A549 (cell line): ENCODE data around the gene RRAGB. TPM values are rescaled to one million over a fixed set of nuclear protein-coding genes. Genes with fewer than 3 reads are reported as not detected.
A peak's percentile ranks its signal among the peaks of the same experiment; 100 is the strongest.

ENCODE experiments used
- ATAC-seq, 2 experiments: fragments of 200-7000 bp in 1 of 2; fragments of >200 bp in 1 of 2; cut with Nextera tagmentation in 1 of 2; cut with Tn5 transposase in 1 of 2; 3 replicates each; pipeline versions ENCODE4 v1.8.0 to v1.9.1; 2018 to 2020; ENCODE audit warnings: mild to moderate bottlenecking in 1 of 2, moderate library complexity in 1 of 2
- CTCF ChIA-PET: fragments of 300-600 bp; sonication (Branson Sonifier 250); formaldehyde crosslinking; extraction: SDS; loops from one replicate; lab custom pipeline; 2021; ENCODE audit warnings: antibody characterized with exemption, inconsistent platforms; lab: Yijun Ruan, JAX
- POLR2A ChIA-PET: fragments of 350-600 bp; formaldehyde crosslinking; extraction: SDS; loops from one replicate; lab custom pipeline; 2021; ENCODE audit warnings: antibody characterized with exemption, inconsistent platforms; lab: Yijun Ruan, JAX
- DNase-seq, 2 experiments: peaks; one replicate each; pipeline versions ENCODE4 v3.0.0 to v3.0.0-alpha.2; 2011 to 2016; ENCODE audit warnings: low read depth in 1 of 2, low spot score in 1 of 2
- FAIRE-seq: peaks from 2 replicates; lab custom pipeline; 2011; peaks lifted over from hg19 to GRCh38; lab: Jason Lieb, UNC
- H3K27ac ChIP-seq, 2 experiments: fragments of >200 bp; sonication (Bioruptor Twin); formaldehyde crosslinking; 3 replicates each; pipeline ENCODE4 v1.5.1; 2016 to 2017
- H3K4me1 ChIP-seq: fragments of >200 bp; sonication (Bioruptor Twin); formaldehyde crosslinking; 3 replicates; pipeline ENCODE4 v1.6.1; 2016
- H3K4me2 ChIP-seq: fragments of >200 bp; sonication (Bioruptor Twin); formaldehyde crosslinking; 3 replicates; pipeline ENCODE4 v1.6.1; 2016
- H3K4me3 ChIP-seq: fragments of >200 bp; sonication (Bioruptor Twin); formaldehyde crosslinking; 3 replicates; pipeline ENCODE4 v1.5.1; 2016
- H3K9me3 ChIP-seq: fragments of >200 bp; sonication (Bioruptor Twin); formaldehyde crosslinking; 3 replicates; pipeline ENCODE4 v1.6.1; 2016
- CBX2 ChIP-seq: fragments of 200-600 bp; sonication (generic); IDR thresholded peaks from 2 replicates; pipeline ENCODE4 v1.6.1; 2016; ENCODE audit warnings: low read depth, mild to moderate bottlenecking, borderline replicate concordance
- CHD4 ChIP-seq: fragments of 200-600 bp; sonication (generic); IDR thresholded peaks from 2 replicates; pipeline ENCODE4 v1.6.1; 2016; ENCODE audit warnings: antibody characterized with exemption, mild to moderate bottlenecking, borderline replicate concordance
- ESRRA ChIP-seq: fragments of 150-350 bp; IDR thresholded peaks from 2 replicates; pipeline ENCODE4 v1.6.1; 2014; ENCODE audit warnings: mild to moderate bottlenecking, low read length, borderline replicate concordance
- HES2 ChIP-seq: fragments of >200 bp; sonication (Bioruptor Twin); formaldehyde crosslinking; IDR thresholded peaks from 2 replicates; pipeline ENCODE4 v1.6.1; 2016
- HOXA7 ChIP-seq: fragments of 250-450 bp; sonication (Bioruptor Pico); IDR thresholded peaks from 2 replicates; pipeline ENCODE4 v1.5.0; 2020; ENCODE audit warnings: mild to moderate bottlenecking, moderate library complexity
- HOXB5 ChIP-seq: fragments of 250-450 bp; sonication (Bioruptor Pico); IDR thresholded peaks from 2 replicates; pipeline ENCODE4 v1.5.0; 2020; ENCODE audit warnings: mild to moderate bottlenecking, moderate library complexity
- RAD21 ChIP-seq, 2 experiments: fragments of >200 bp in 1 of 2; sonication (Bioruptor Twin) in 1 of 2; formaldehyde crosslinking in 1 of 2; IDR thresholded peaks in 1 of 2; conservative IDR thresholded peaks in 1 of 2; 2 replicates in 1 of 2; 3 replicates in 1 of 2; pipeline ENCODE4 v1.6.1; 2012 to 2018; ENCODE audit warnings: inconsistent platforms in 1 of 2
- REST ChIP-seq: fragments of 200-600 bp; sonication (generic); IDR thresholded peaks from 2 replicates; pipeline ENCODE4 v1.6.1; 2016; ENCODE audit warnings: antibody characterized with exemption, mild to moderate bottlenecking, moderate library complexity
- WGBS: methylation state at CpG from one replicate; pipeline ENCODE4 v1.1.6; 2017; ENCODE audit errors: missing lambda C conversion rate; 5-methylcytosine and 5-hydroxymethylcytosine counted together
- polyA plus RNA-seq, 4 experiments: library from polyadenylated mRNA; depleted of rRNA in 3 of 4; stranded (reverse); fragments of >200 nt; fragmentation: RNase III in 1 of 4; extraction: RNeasy Plus Mini Kit Qiagen cat#74134 plus additional on column Dnase treatment in 1 of 4; gene quantifications; 2 replicates in 3 of 4; 3 replicates in 1 of 4; pipeline ENCODE4 v1.2.3, GENCODE V29; 2011 to 2017

The RRAGB gene
- polyA plus RNA-seq, 2 of the 4 experiments (the other 2 are of a cell fraction) = 12.3 to 23.1 TPM

- no peak for ATAC-seq
- Histone ChIP-seq H3K9me3 (no peaks in the 10 kb centered on the region), H3K4me1 (no peaks in the 10 kb centered on the region), H3K4me3 (no peak overlapping the region), H3K4me2 (no peak overlapping the region), H3K27ac (no peak overlapping the region)
- ChIA-PET POLR2A (no interaction called here), CTCF (no interaction called here)
- FAIRE-seq = peak; percentile 13
- DNase-seq = no peak
- no peak for TF ChIP-seq HOXB5 (CRISPR knock-in tag)
- TF ChIP-seq HOXA7 (CRISPR knock-in tag) = no peak
- no peak for TF ChIP-seq CBX2
- TF ChIP-seq CHD4 = no peak
- WGBS = 7% methylated on average over 3 of the region's 3 CpGs
Observed at GRCh38 chrX:55796496-55796895, 78.9 kb downstream of the RRAGB start.

- Histone ChIP-seq H3K4me2 (no peak overlapping the region), H3K9me3 (no peaks in the 10 kb centered on the region), H3K4me1 (no peaks in the 10 kb centered on the region), H3K27ac (no peak overlapping the region), H3K4me3 (no peak overlapping the region)
- WGBS = 29% methylated on average over 1 of the region's 1 CpG
- FAIRE-seq (no peak), ATAC-seq (no peak), DNase-seq (no peak)
- ChIA-PET CTCF (no interaction called here), POLR2A (no interaction called here)
- TF ChIP-seq HES2 = no peak
- TF ChIP-seq ESRRA = no peak
- TF ChIP-seq CBX2 = no peak
- no peak for TF ChIP-seq REST
- 0 out of 5 replicates have a peak, but pooled peaks of 1 of the 2 experiments have one; percentile 3 for TF ChIP-seq RAD21 (conservative IDR thresholded peaks at IDR 0.05 in 1 of 2, IDR thresholded peaks at IDR 0.05 in 1 of 2)
Observed at GRCh38 chrX:55801811-55802210, 84.3 kb downstream of the RRAGB start.

Other genes with a start within 250 kb of the RRAGB start
- gene USP51, start 227.9 kb upstream of the RRAGB start, polyA plus RNA-seq (2011; rRNA removed) = 0.72 and 1.4 TPM in 2 replicates
- 0.45 to 0.68 TPM (median 0.67 TPM) in 3 replicates for gene USP51, start 227.9 kb upstream of the RRAGB start, polyA plus RNA-seq (2017; fragmentation: RNase III; extraction: RNeasy Plus Mini Kit Qiagen cat#74134 plus additional on column Dnase treatment)
- not detected in 2 replicates for gene FOXR2, start 94.3 kb upstream of the RRAGB start, polyA plus RNA-seq (2011; rRNA removed)
- not detected in 3 replicates for gene FOXR2, start 94.3 kb upstream of the RRAGB start, polyA plus RNA-seq (2017; fragmentation: RNase III; extraction: RNeasy Plus Mini Kit Qiagen cat#74134 plus additional on column Dnase treatment)